Endothelial cell of umbilical vein (primary cell): ENCODE data around the gene TFDP1. TPM values are rescaled to one million over a fixed set of nuclear protein-coding genes. Genes with fewer than 3 reads are reported as not detected.

Source experiments
- BruUV-seq: library from RNA; stranded (reverse); fragments of 400-500 nt; replicated peaks from 2 replicates; lab custom pipeline; 2021; lab: Mats Ljungman, UMichigan
- CTCF ChIA-PET: fragments of 300-600, 350-600 bp; sonication (Branson Sonifier 250); formaldehyde crosslinking; loops from one replicate; lab custom pipeline; 2021; ENCODE audit warnings: antibody characterized with exemption, inconsistent platforms; lab: Charles Lee
- POLR2A ChIA-PET: fragments of 300-600, 350-600 bp; sonication (Branson Sonifier 250); formaldehyde crosslinking; loops from one replicate; lab custom pipeline; 2021; ENCODE audit warnings: antibody characterized with exemption, inconsistent platforms; lab: Charles Lee
- DNase-seq: peaks from one replicate; pipeline ENCODE4 v3.0.0-alpha.2; 2011; ENCODE audit warnings: low read depth, low spot score
- FAIRE-seq: peaks from 2 replicates; lab custom pipeline; 2011; peaks lifted over from hg19 to GRCh38; lab: Jason Lieb, UNC
- H2AFZ ChIP-seq: 2 replicates; pipeline ENCODE4 v1.6.0; 2012; ENCODE audit warnings: low read depth, low read length, control low read depth, inconsistent platforms
- H3K27ac ChIP-seq: 2 replicates; pipeline ENCODE4 v1.5.1; 2011; ENCODE audit warnings: low read depth, mild to moderate bottlenecking, control low read depth, low read length, moderate library complexity; ENCODE audit not compliant: insufficient read depth
- H3K27me3 ChIP-seq, 2 experiments: 2 replicates each; pipeline versions ENCODE4 v1.6.0 to v1.6.1; 2011; ENCODE audit warnings: low read length in 2 of 2, mixed read lengths in 1 of 2; ENCODE audit not compliant: control insufficient read depth in 2 of 2, insufficient read depth in 2 of 2
- H3K36me3 ChIP-seq, 2 experiments: 2 replicates in 1 of 2; 3 replicates in 1 of 2; pipeline ENCODE4 v1.5.1; 2011; ENCODE audit warnings: low read length in 2 of 2, mild to moderate bottlenecking in 1 of 2, moderate library complexity in 1 of 2; ENCODE audit not compliant: control insufficient read depth in 2 of 2, insufficient read depth in 2 of 2; ENCODE audit errors: extremely low read depth in 1 of 2
- H3K4me1 ChIP-seq: 3 replicates; pipeline ENCODE4 v1.5.1; 2011; ENCODE audit warnings: mild to moderate bottlenecking, low read length; ENCODE audit not compliant: control insufficient read depth, insufficient read depth; ENCODE audit errors: extremely low read depth
- H3K4me2 ChIP-seq: 2 replicates; pipeline ENCODE4 v1.6.1; 2011; ENCODE audit warnings: low read length, control low read depth, mixed read lengths; ENCODE audit not compliant: insufficient read depth
- H3K4me3 ChIP-seq, 3 experiments: fragments of 200-600 bp in 1 of 3; sonication (generic), shearing (Covaris generic) in 1 of 3; replicated peaks in 1 of 3; 2 replicates each; pipeline ENCODE4 v1.5.1; 2011 to 2016; ENCODE audit warnings: control low read depth in 3 of 3, low read length in 3 of 3, mild to moderate bottlenecking in 2 of 3, inconsistent platforms in 1 of 3, low read depth in 1 of 3, moderate library complexity in 1 of 3; ENCODE audit not compliant: insufficient read depth in 1 of 3
- H3K79me2 ChIP-seq: 2 replicates; pipeline ENCODE4 v1.6.0; 2012; ENCODE audit warnings: low read length, inconsistent platforms; ENCODE audit not compliant: control insufficient read depth, insufficient read depth
- H3K9ac ChIP-seq: replicated peaks from 2 replicates; pipeline ENCODE3; 2011; ENCODE audit warnings: low read length, control low read depth; ENCODE audit not compliant: insufficient read depth; ENCODE audit errors: extremely low read depth
- H3K9me1 ChIP-seq: replicated peaks from 3 replicates; pipeline ENCODE4 v1.6.0; 2011; ENCODE audit warnings: mild to moderate bottlenecking, low read length; ENCODE audit not compliant: control insufficient read depth, insufficient read depth; ENCODE audit errors: extremely low read depth
- H3K9me3 ChIP-seq: replicated peaks from 2 replicates; pipeline ENCODE4 v1.5.1; 2012; ENCODE audit warnings: low read length, inconsistent platforms; ENCODE audit not compliant: control insufficient read depth, insufficient read depth
- H4K20me1 ChIP-seq: replicated peaks from 2 replicates; pipeline ENCODE3; 2011; ENCODE audit warnings: mild to moderate bottlenecking, low read length; ENCODE audit not compliant: control insufficient read depth, insufficient read depth; ENCODE audit errors: extremely low read depth
- EZH2 ChIP-seq: IDR thresholded peaks from 2 replicates; pipeline ENCODE4 v1.6.1; 2012; ENCODE audit warnings: borderline replicate concordance, low read depth, mild to moderate bottlenecking, moderate library complexity, low read length, inconsistent platforms; ENCODE audit not compliant: severe bottlenecking
- FOS ChIP-seq: IDR thresholded peaks from 2 replicates; pipeline ENCODE4 v1.6.1; 2011; ENCODE audit warnings: mild to moderate bottlenecking, low read length, moderate library complexity, borderline replicate concordance; ENCODE audit not compliant: insufficient read depth
- GATA2 ChIP-seq: IDR thresholded peaks from 2 replicates; pipeline ENCODE4 v1.7.0; 2011; ENCODE audit warnings: low read depth, mild to moderate bottlenecking, moderate library complexity, mixed read lengths, low read length; ENCODE audit not compliant: insufficient read length, insufficient read depth
- JUN ChIP-seq: IDR thresholded peaks from 2 replicates; pipeline ENCODE4 v1.6.1; 2011; ENCODE audit warnings: borderline replicate concordance, low read depth; ENCODE audit not compliant: insufficient read length, insufficient read depth
- MYC ChIP-seq: IDR thresholded peaks from one replicate; pipeline ENCODE4 v1.6.1; 2011; ENCODE audit warnings: mild to moderate bottlenecking, low read depth, low read length
- POLR2A ChIP-seq: IDR thresholded peaks from 2 replicates; pipeline ENCODE4 v1.6.1; 2012; ENCODE audit warnings: low read depth, mild to moderate bottlenecking, control low read depth, low read length
- POLR2AphosphoS5 ChIP-seq: IDR thresholded peaks from 2 replicates; pipeline ENCODE4 v1.6.1; 2012; ENCODE audit warnings: low read depth, mild to moderate bottlenecking, control low read depth, low read length, moderate library complexity; ENCODE audit not compliant: insufficient read depth
- dilution Hi-C: fragments of 300-500 bp; cut with MboI; formaldehyde crosslinking; loops from one replicate; pipeline ENCODE4 v1.15.0; 2019; ENCODE audit warnings: low sequenced_read_pairs; ENCODE audit not compliant: extremely low pct_ligation_motif_present
- intact Hi-C: fragments of 100-400 bp; cut with micrococcal nuclease; formaldehyde crosslinking; loops from one replicate; pipeline ENCODE4 v1.10.0; 2022
- polyA plus RNA-seq, 4 experiments: library from polyadenylated mRNA; depleted of rRNA in 3 of 4; stranded (reverse) in 3 of 4; unstranded in 1 of 4; fragments of >200 nt; gene quantifications; 2 replicates each; pipeline versions ENCODE4 v1.2.1 to v1.2.3, GENCODE V29; 2011 to 2012; ENCODE audit warnings: missing spikeins in 1 of 4
- total RNA-seq: library from RNA; stranded (reverse); gene quantifications from 2 replicates; pipeline ENCODE4 v1.2.3, GENCODE V29; 2021
- TF ChIP-seq, protein P1 (sequence below), 2 donors: IDR thresholded peaks; 1 replicate in 1 of 2; 2 replicates in 1 of 2; pipeline ENCODE4 v1.5.1; 2011; ENCODE audit warnings: low read length in 2 of 2, mild to moderate bottlenecking in 2 of 2, moderate library complexity in 2 of 2, control low read depth in 1 of 2, inconsistent platforms in 1 of 2, low read depth in 1 of 2; ENCODE audit not compliant: insufficient read depth in 1 of 2; ENCODE audit errors: extremely low read depth in 1 of 2

TFDP1 gene
- total and polyA plus RNA-seq, 2 donors (not counting 3 experiments of a cell fraction or from before 2014, with no cell fraction given): 64.3 to 137 TPM

DNA sequence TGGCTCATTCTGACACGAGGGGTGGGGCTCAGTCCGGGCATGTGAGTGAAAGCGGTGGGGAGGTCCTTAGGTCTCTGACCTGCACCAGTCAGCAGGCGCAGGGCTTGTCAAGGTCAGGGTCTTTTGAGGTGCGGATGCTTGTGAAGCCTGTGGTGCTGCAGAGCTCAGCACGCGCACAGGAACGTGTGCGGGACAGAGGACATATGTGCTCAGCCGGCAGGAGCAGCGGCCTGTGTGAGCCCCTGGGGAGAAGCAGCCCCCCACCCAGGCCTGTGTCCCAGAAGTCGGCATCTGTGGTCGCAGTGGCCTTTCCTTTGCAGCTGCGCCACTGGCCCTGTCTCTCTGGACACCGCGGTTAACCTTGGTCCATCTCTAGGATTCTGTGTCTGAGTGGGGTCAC, 42.6 kb downstream of the TFDP1 start:
- DNase-seq (no peak), FAIRE-seq (no peak)
- H3K9me1 ChIP-seq: no peaks in the 10 kb centered on the region
- POLR2A ChIA-PET: no interaction called here
- CTCF ChIA-PET: interaction anchor here (1.1 to 1.3 kb wide), 2 partner anchors 20 to 320 kb away, joined by 3 read pairs; no protein-coding TSS in a partner anchor
- no peak overlapping the region for H3K4me3 ChIP-seq
- no peaks in the 10 kb centered on the region for H3K9me3 ChIP-seq
- H3K27ac ChIP-seq: no peak overlapping the region
- dilution Hi-C loops (no loop called here), intact Hi-C loops (no loop called here)
- peaks cover 7% of the 10 kb centered on the region for H3K4me1 ChIP-seq
- H4K20me1 ChIP-seq: peaks cover 2% of the 10 kb centered on the region
- no peak for TF ChIP-seq EZH2
- TF ChIP-seq GATA2: no peak
- TF ChIP-seq, protein P1, sequence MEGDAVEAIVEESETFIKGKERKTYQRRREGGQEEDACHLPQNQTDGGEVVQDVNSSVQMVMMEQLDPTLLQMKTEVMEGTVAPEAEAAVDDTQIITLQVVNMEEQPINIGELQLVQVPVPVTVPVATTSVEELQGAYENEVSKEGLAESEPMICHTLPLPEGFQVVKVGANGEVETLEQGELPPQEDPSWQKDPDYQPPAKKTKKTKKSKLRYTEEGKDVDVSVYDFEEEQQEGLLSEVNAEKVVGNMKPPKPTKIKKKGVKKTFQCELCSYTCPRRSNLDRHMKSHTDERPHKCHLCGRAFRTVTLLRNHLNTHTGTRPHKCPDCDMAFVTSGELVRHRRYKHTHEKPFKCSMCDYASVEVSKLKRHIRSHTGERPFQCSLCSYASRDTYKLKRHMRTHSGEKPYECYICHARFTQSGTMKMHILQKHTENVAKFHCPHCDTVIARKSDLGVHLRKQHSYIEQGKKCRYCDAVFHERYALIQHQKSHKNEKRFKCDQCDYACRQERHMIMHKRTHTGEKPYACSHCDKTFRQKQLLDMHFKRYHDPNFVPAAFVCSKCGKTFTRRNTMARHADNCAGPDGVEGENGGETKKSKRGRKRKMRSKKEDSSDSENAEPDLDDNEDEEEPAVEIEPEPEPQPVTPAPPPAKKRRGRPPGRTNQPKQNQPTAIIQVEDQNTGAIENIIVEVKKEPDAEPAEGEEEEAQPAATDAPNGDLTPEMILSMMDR (IDR thresholded peaks at IDR 0.05; ENCODE audit: extremely low read depth in 1 of 2, insufficient read depth in 1 of 2, low read depth in 1 of 2, low read length in 2 of 2): no peak
- no peak for TF ChIP-seq POLR2A
- TF ChIP-seq MYC: no peak
- no peak for TF ChIP-seq FOS
- no peak for TF ChIP-seq POLR2AphosphoS5
- no peak for TF ChIP-seq JUN
- H2AFZ ChIP-seq: no peak overlapping the region
- no peaks in the 10 kb centered on the region for H3K27me3 ChIP-seq
- peaks cover 66% of the 10 kb centered on the region for H3K79me2 ChIP-seq
- H3K9ac ChIP-seq: no peak overlapping the region
- no TSS peak for BruUV-seq
- H3K4me2 ChIP-seq: no peak overlapping the region
- H3K36me3 ChIP-seq: peaks cover 3 to 20% of the 10 kb centered on the region in 2 experiments
